ENCODE data around the gene WDR91. TPM values are rescaled to one million over a fixed set of nuclear protein-coding genes. Genes with fewer than 3 reads are reported as not detected.
A peak's percentile ranks its signal among the peaks of the same experiment; 100 is the strongest.

The WDR91 gene
- total RNA-seq, 1 donor from 2014 or later: 5.5 TPM

- Histone ChIP-seq H3K9me3 (ENCODE audit: insufficient read depth, low read depth, low read length) (no peaks in the 10 kb centered on the region), H3K27me3 (ENCODE audit: insufficient read depth, low read length) (no peaks in the 10 kb centered on the region), H3K4me1 (ENCODE audit: insufficient read depth, low read length) (no peaks in the 10 kb centered on the region), H3K9ac (ENCODE audit: low read length) (no peak within 1 kb of the TSS), H3K27ac (ENCODE audit: low read depth, low read length) (no peak within 1 kb of the TSS), H2AFZ (ENCODE audit: low read depth, low read length) (peak within 1 kb of the TSS; percentile 46), H4K20me1 (ENCODE audit: insufficient read depth, low read length) (no peaks in the 10 kb centered on the region), H3K36me3 (ENCODE audit: insufficient read depth, low read length) (no peaks in the 10 kb centered on the region), H3K79me2 (ENCODE audit: insufficient read depth, low read length) (no peaks in the 10 kb centered on the region), H3K4me3 (ENCODE audit: insufficient read depth, low read depth, low read length) (no peak within 1 kb of the TSS), H3K4me2 (ENCODE audit: low read length) (peak within 1 kb of the TSS; percentile 46)
- Mint-ChIP-seq H3K4me1 (ENCODE audit: low read depth, unreplicated experiment) (peaks cover 2% of the 10 kb centered on the region), H3K36me3 (ENCODE audit: low read depth, unreplicated experiment) (no peaks in the 10 kb centered on the region), H3K4me3 (ENCODE audit: unreplicated experiment) (no peak within 1 kb of the TSS), H3K27ac (ENCODE audit: unreplicated experiment) (peak within 1 kb of the TSS; percentile 5), H3K9me3 (ENCODE audit: unreplicated experiment) (peaks cover 6% of the 10 kb centered on the region), H3K27me3 (ENCODE audit: low read depth, unreplicated experiment) (no peaks in the 10 kb centered on the region)
- TF ChIP-seq EZH2 (IDR thresholded peaks at IDR 0.05; ENCODE audit: insufficient read depth, low read length) (no peak), CTCF (IDR thresholded peaks at IDR 0.05; ENCODE audit: insufficient read depth, low read depth, low read length) (no peak)
- FAIRE-seq (no peak), DNase-seq (ENCODE audit: low read depth) (no peak)
Measured at GRCh38 chr7:135147899-135148721, 63.2 kb downstream of the WDR91 start, which contains the start of gene TMEM140. TSS of gene TMEM140 (plus strand) at chr7:135148072. CDS start at chr7:135164442, 16,370 bp downstream.

DNA sequence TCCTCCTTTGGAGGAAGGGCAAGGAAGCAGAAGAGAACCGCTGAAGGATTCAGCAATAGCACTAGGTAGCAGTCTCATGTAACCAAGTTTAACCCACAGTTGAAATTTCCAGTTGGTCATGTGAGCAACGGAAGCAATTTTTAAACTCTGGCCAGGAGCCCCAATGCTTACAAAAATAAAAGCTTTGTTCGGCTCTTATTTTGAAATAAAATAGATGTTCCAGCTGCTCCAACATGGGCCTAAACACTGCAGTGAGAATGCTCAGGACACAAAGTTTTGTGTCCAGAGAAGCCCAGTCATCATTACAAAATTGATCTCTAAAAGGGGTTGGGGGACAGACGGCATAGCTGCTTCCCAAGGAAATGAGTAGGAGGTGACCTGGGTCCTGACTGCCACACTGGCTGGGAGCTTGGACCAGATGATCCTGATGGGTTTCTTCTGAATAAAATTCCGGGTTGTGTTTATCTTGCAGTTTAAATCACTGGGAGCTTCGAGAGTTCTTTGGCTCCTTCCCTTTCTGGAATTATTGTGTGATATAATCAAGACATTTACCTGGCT is 63.9 kb downstream of the WDR91 start:
- Histone ChIP-seq H3K4me3 (ENCODE audit: insufficient read depth, low read depth, low read length) (no peak overlapping the region), H3K9me3 (ENCODE audit: insufficient read depth, low read depth, low read length) (no peaks in the 10 kb centered on the region), H3K9ac (ENCODE audit: low read length) (no peak overlapping the region), H3K4me1 (ENCODE audit: insufficient read depth, low read length) (no peaks in the 10 kb centered on the region), H2AFZ (ENCODE audit: low read depth, low read length) (no peak overlapping the region), H3K27me3 (ENCODE audit: insufficient read depth, low read length) (no peaks in the 10 kb centered on the region), H3K79me2 (ENCODE audit: insufficient read depth, low read length) (no peaks in the 10 kb centered on the region), H3K4me2 (ENCODE audit: low read length) (peak overlapping the region; percentile 46), H3K36me3 (ENCODE audit: insufficient read depth, low read length) (no peaks in the 10 kb centered on the region), H3K27ac (ENCODE audit: low read depth, low read length) (no peak overlapping the region), H4K20me1 (ENCODE audit: insufficient read depth, low read length) (no peaks in the 10 kb centered on the region)
- no peak for TF ChIP-seq EZH2 (IDR thresholded peaks at IDR 0.05; ENCODE audit: insufficient read depth, low read length)
- TF ChIP-seq CTCF (IDR thresholded peaks at IDR 0.05; ENCODE audit: insufficient read depth, low read depth, low read length): no peak
- no peak for FAIRE-seq
- Mint-ChIP-seq H3K4me1 (ENCODE audit: low read depth, unreplicated experiment) (peaks cover 2% of the 10 kb centered on the region), H3K36me3 (ENCODE audit: low read depth, unreplicated experiment) (no peaks in the 10 kb centered on the region), H3K27ac (ENCODE audit: unreplicated experiment) (peak overlapping the region; percentile 5), H3K27me3 (ENCODE audit: low read depth, unreplicated experiment) (no peaks in the 10 kb centered on the region), H3K4me3 (ENCODE audit: unreplicated experiment) (no peak overlapping the region), H3K9me3 (ENCODE audit: unreplicated experiment) (peaks cover 2% of the 10 kb centered on the region)
- no peak for DNase-seq (ENCODE audit: low read depth)

All from astrocyte (in vitro differentiated cells and primary cell).